Gastrocnemius medialis (tissue), 4 donors: ENCODE results near the gene PIK3R1.

Source experiments
- CTCF ChIP-seq, 5 experiments: fragments of 450-650 bp in 3 of 5; fragments of 200-600 bp in 2 of 5; sonication (generic) in 2 of 5; IDR thresholded peaks in 4 of 5; conservative IDR thresholded peaks in 1 of 5; 1 replicate in 4 of 5; 2 replicates in 1 of 5; pipeline ENCODE4 v1.5.1; 2016 to 2019; ENCODE audit warnings: antibody characterized with exemption in 5 of 5, mild to moderate bottlenecking in 3 of 5, moderate library complexity in 3 of 5
- POLR2A ChIP-seq, 2 donors: fragments of 450-650 bp; IDR thresholded peaks; one replicate each; pipeline ENCODE4 v1.6.1; 2017; ENCODE audit warnings: antibody characterized with exemption in 2 of 2, mild to moderate bottlenecking in 2 of 2, moderate library complexity in 2 of 2

- TF ChIP-seq CTCF (IDR thresholded peaks at IDR 0.05 in 4 of 5, conservative IDR thresholded peaks at IDR 0.05 in 1 of 5) (no peak), POLR2A (IDR thresholded peaks at IDR 0.05) (no peak)
These were observed 18.7 kb upstream of the PIK3R1 start for GRCh38 chr5:68196876-68197275.
